MCF 10A (cell line): Measurements from ENCODE around the gene HVCN1. TPM values are rescaled to one million over a fixed set of nuclear protein-coding genes. Genes with fewer than 3 reads are reported as not detected.
"Not testable (repeated sequence)": the region's sequence is repeated elsewhere in the genome, so short reads cannot be mapped to it uniquely, and the experiment has no call there.

Experiments used
- Bru-seq: library from RNA; stranded (reverse); fragments of 400-500 nt; gene quantifications from one replicate; lab custom pipeline; 2021; lab: Mats Ljungman, UMichigan
- BruChase-seq, 2 experiments: library from RNA; stranded (reverse); fragments of 400-500 nt; gene quantifications; one replicate each; lab custom pipeline; 2021; lab: Mats Ljungman, UMichigan
- BruUV-seq: library from RNA; stranded (reverse); fragments of 400-500 nt; replicated peaks from 2 replicates; lab custom pipeline; 2021; lab: Mats Ljungman, UMichigan
- CTCF ChIA-PET: fragments of 300-600 bp; sonication (Branson Sonifier 250); formaldehyde crosslinking; extraction: SDS; loops from one replicate; lab custom pipeline; 2021; ENCODE audit warnings: antibody characterized with exemption, inconsistent platforms; lab: Yijun Ruan, JAX
- POLR2A ChIA-PET: fragments of 300-600, 350-650 bp; sonication (Branson Sonifier 250); formaldehyde crosslinking; extraction: SDS; loops from one replicate; lab custom pipeline; 2020; ENCODE audit warnings: antibody characterized with exemption, inconsistent platforms; lab: Yijun Ruan, JAX
- DNase-seq: peaks from one replicate; pipeline ENCODE4 v3.0.0-alpha.2; 2018; ENCODE audit not compliant: unreplicated experiment
- H3K27ac Mint-ChIP-seq: one replicate; pipeline ENCODE4 v1.8.0; 2022; ENCODE audit warnings: mild to moderate bottlenecking, low read depth, mixed read lengths; ENCODE audit not compliant: unreplicated experiment
- H3K27me3 Mint-ChIP-seq: one replicate; pipeline ENCODE4 v1.8.0; 2022; ENCODE audit warnings: mixed read lengths; ENCODE audit not compliant: insufficient read depth, unreplicated experiment
- H3K36me3 Mint-ChIP-seq: one replicate; pipeline ENCODE4 v1.8.0; 2022; ENCODE audit warnings: mild to moderate bottlenecking, moderate library complexity, mixed read lengths; ENCODE audit not compliant: insufficient read depth, unreplicated experiment
- H3K4me1 Mint-ChIP-seq: one replicate; pipeline ENCODE4 v1.8.0; 2022; ENCODE audit warnings: mixed read lengths; ENCODE audit not compliant: insufficient read depth, unreplicated experiment
- H3K4me3 Mint-ChIP-seq: one replicate; pipeline ENCODE4 v1.8.0; 2022; ENCODE audit warnings: mild to moderate bottlenecking, moderate library complexity, mixed read lengths; ENCODE audit not compliant: unreplicated experiment
- H3K9me3 Mint-ChIP-seq: one replicate; pipeline ENCODE4 v1.8.0; 2022; ENCODE audit warnings: mixed read lengths; ENCODE audit not compliant: unreplicated experiment
- CTCF ChIP-seq: fragments of 200-600 bp; IDR thresholded peaks from one replicate; pipeline ENCODE4 v1.8.0; 2022; ENCODE audit warnings: antibody characterized with exemption, mild to moderate bottlenecking; ENCODE audit not compliant: unreplicated experiment
- intact Hi-C: fragments of 100-400 bp; cut with micrococcal nuclease; formaldehyde crosslinking; loops from 2 replicates; pipeline ENCODE4 v1.14.1; 2022
- long read RNA-seq: library from polyadenylated mRNA; stranded (forward); transcript quantifications from one replicate; pipeline ENCODE4 v2.0.0, GENCODE V29; 2022
- total RNA-seq: library from RNA; stranded (reverse); gene quantifications from 2 replicates; pipeline ENCODE4 v1.2.3, GENCODE V29; 2022

Gene HVCN1, protein sequence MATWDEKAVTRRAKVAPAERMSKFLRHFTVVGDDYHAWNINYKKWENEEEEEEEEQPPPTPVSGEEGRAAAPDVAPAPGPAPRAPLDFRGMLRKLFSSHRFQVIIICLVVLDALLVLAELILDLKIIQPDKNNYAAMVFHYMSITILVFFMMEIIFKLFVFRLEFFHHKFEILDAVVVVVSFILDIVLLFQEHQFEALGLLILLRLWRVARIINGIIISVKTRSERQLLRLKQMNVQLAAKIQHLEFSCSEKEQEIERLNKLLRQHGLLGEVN
- total RNA-seq (not detected in 2 replicates), Bru-seq, nascent RNA (percentile 5 among the genes with signal in this experiment), BruChase-seq, experiment 1, labeled RNA remaining after a 6-hour chase (percentile 9 among the genes with signal in this experiment), BruChase-seq, experiment 2, labeled RNA remaining after a 2-hour chase (percentile 9 among the genes with signal in this experiment)
- long read RNA-seq, partial matches to known transcripts: 0 of 5 reads
- long read RNA-seq, other reads (novel, unspliced or antisense): 5 of 5 reads

DNA sequence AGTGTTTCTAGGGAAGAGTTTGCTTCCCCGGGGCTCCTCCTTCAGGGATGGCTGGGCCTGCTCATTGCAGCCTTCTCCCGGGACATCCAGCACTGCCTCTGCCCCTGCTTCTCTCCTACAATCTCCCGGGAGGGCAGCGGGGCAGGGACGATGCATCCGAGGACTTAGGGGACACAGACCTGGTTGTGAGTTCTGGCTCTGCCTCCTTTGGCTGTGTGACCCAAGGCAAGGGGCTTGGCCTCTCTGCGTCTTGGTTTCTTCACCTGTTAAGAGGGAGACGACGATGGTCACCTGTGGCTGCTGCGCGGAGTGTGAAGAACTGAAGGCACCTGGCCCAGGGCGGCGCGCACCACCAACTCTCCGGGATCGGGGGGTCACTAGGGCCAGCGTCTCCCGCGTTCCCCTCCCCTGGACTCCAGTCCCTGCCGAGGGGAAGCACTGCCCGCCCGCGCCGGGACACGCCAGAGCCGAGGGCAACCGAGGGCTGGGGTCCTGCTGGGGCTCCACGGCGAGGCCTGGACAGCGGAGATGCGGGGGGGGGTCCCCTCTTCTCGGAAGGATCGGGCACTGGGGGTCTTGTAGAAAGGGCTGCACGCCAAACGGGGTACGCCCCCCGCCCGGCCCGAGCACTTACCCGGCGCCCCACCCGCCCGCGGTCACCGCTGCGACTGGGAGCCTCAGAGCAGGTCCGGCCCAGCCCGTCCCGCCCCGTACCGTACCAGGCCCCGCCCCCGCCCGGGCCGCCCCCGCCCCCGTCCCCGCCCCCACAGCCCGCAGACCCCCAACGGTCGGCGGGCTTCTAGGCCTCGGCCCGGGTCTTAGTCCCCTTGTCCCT, at the start of gene HVCN1:
Gene HVCN1, minus strand, starts transcription at position 670 of the 835 bp plus-strand sequence. CDS start 5,870 bp downstream, outside the sequence.
- Mint-ChIP-seq H3K27me3 (peaks cover 62% of the 10 kb centered on the region), H3K4me3 (peak within 1 kb of the TSS; percentile 33), H3K27ac (no peak within 1 kb of the TSS), H3K4me1 (no peaks in the 10 kb centered on the region), H3K9me3 (peaks cover 6% of the 10 kb centered on the region), H3K36me3 (no peaks in the 10 kb centered on the region)
- intact Hi-C loops: no loop called here
- no peak for TF ChIP-seq CTCF
- no peak for DNase-seq
- BruUV-seq: no TSS peak
- ChIA-PET POLR2A (no interaction called here), CTCF (no interaction called here)

- Mint-ChIP-seq H3K4me1 (peaks cover 30% of the 10 kb centered on the region), H3K9me3 (no peaks in the 10 kb centered on the region), H3K36me3 (peaks cover 39% of the 10 kb centered on the region), H3K4me3 (no peak overlapping the region), H3K27me3 (no peaks in the 10 kb centered on the region), H3K27ac (peak overlapping the region; percentile 16)
- DNase-seq: no peak
- CTCF ChIA-PET: no interaction called here
- intact Hi-C loops: no loop called here
- BruUV-seq: no TSS peak
- TF ChIP-seq CTCF: no peak
- POLR2A ChIA-PET: no interaction called here
Observed at GRCh38 chr12:110737532-110737931, 48.6 kb upstream of the HVCN1 start.

GRCh38 chr12:110737016-110737415, 48.1 kb upstream of the HVCN1 start:
- H3K9me3 Mint-ChIP-seq, H3K27ac Mint-ChIP-seq, DNase-seq, intact Hi-C loops, CTCF ChIA-PET, H3K4me3 Mint-ChIP-seq, H3K27me3 Mint-ChIP-seq, BruUV-seq: not testable (repeated sequence)
- POLR2A ChIA-PET: interaction anchor here (1.5 kb wide), 1 partner anchor 151 kb away, joined by 4 read pairs; no protein-coding TSS in a partner anchor
- Mint-ChIP-seq H3K4me1 (peaks cover 30% of the 10 kb centered on the region), H3K36me3 (peaks cover 40% of the 10 kb centered on the region)

DNA sequence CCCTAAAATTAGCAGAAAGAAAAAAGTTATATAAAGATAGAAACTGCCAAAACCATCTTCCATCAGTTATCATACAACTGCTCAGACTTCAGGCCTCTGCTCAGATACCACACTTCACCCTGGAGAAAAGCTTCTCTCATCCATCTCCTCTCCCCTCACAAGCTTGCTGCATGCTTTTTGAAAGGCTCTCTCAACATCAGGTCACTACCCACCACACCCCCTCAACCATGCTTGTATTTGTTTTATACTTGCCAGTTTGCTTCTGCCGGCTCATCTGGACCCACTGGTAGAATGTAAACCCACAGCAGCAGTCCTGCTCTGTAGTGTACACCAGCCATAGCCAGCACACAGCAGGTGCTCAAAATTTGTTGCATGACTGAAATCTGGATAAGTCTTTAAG, 45.0 kb upstream of the HVCN1 start:
- no TSS peak for BruUV-seq
- intact Hi-C loops: no loop called here
- H3K4me3 Mint-ChIP-seq: no peak overlapping the region

More for the DNA sequence above, 45.0 kb upstream of the HVCN1 start:
- Mint-ChIP-seq H3K27me3 (no peaks in the 10 kb centered on the region), H3K27ac (peak overlapping the region; percentile 21), H3K36me3 (peaks cover 69% of the 10 kb centered on the region), H3K9me3 (no peaks in the 10 kb centered on the region), H3K4me1 (peaks cover 21% of the 10 kb centered on the region)
- CTCF ChIA-PET: interaction anchor here (1.0 to 1.1 kb wide), 2 partner anchors 154 to 284 kb away, joined by 3 to 5 read pairs; partner anchors contain the start of gene ARPC3
- TF ChIP-seq CTCF: no peak
- no peak for DNase-seq
- POLR2A ChIA-PET: interaction anchor here (1.2 kb wide), 1 partner anchor 8 kb away, joined by 10 read pairs; the partner anchor contains the start of gene PPP1CC
